ENCODE results near the gene LGALS7. TPM values are rescaled to one million over a fixed set of nuclear protein-coding genes. Genes with fewer than 3 reads are reported as not detected.
A peak's percentile ranks its signal among the peaks of the same experiment; 100 is the strongest.

LGALS7 gene
- total RNA-seq, 1 experiment from 2014 or later = not detected

GRCh38 chr19:38721979-38722773 lies 51.1 kb downstream of the LGALS7 start:
- Histone ChIP-seq H3K4me1 (ENCODE audit: control insufficient read depth, insufficient read depth, low read length) (peaks cover 90% of the 10 kb centered on the region), H3K36me3 (ENCODE audit: control insufficient read depth, insufficient read depth, low read length) (peaks cover 81% of the 10 kb centered on the region), H3K9me3 (ENCODE audit: control insufficient read depth, insufficient read depth, low read depth, low read length) (no peaks in the 10 kb centered on the region), H3K4me3 (ENCODE audit: low read depth in 2 of 2, low read length in 2 of 2) (no peak overlapping the region), H3K27ac (ENCODE audit: low read length) (peak overlapping the region; percentile 74), H3K27me3 (ENCODE audit: control insufficient read depth, insufficient read depth, low read length) (no peaks in the 10 kb centered on the region)
- TF ChIP-seq POLR2AphosphoS5 (IDR thresholded peaks at IDR 0.05; ENCODE audit: low read depth, low read length) = no peak
- no peak for TF ChIP-seq REST (IDR thresholded peaks at IDR 0.05; ENCODE audit: insufficient read depth in 1 of 2, low read depth in 2 of 2, low read length in 1 of 2)
- TF ChIP-seq TCF7L2 (IDR thresholded peaks at IDR 0.05; ENCODE audit: low read depth, low read length) = no peak
- no peak for TF ChIP-seq CTCF (IDR thresholded peaks at IDR 0.05)
- no peak for TF ChIP-seq SIN3A (IDR thresholded peaks at IDR 0.05; ENCODE audit: borderline replicate concordance, insufficient read depth, low read depth, low read length)
- ATAC-seq (peak; percentile 5; the same call in 1 of the 2 replicates), DNase-seq (ENCODE audit: low read depth, low spot score) (no peak)
- in situ Hi-C loops (cut with HindIII; ENCODE audit: low pct_unique_long_range_greater_than_20kb, low sequenced_read_pairs) (no loop called here), intact Hi-C loops (cut with micrococcal nuclease; ENCODE audit: unreplicated experiment) (no loop called here)
- CTCF ChIA-PET = interaction anchor here (0.6 to 1.4 kb wide), 2 partner anchors 10 to 85 kb away, joined by 3 to 4 read pairs; no protein-coding TSS in a partner anchor
- POLR2A ChIA-PET = interaction anchor here (0.5 to 1.2 kb wide), 4 partner anchors 11 to 1288 kb away, joined by 3 to 7 read pairs (median 4); no protein-coding TSS in a partner anchor
- no TSS peak for BruUV-seq (replicated peaks)

- TF ChIP-seq CTCF (IDR thresholded peaks at IDR 0.05) = no peak
- no peak for TF ChIP-seq SIN3A (IDR thresholded peaks at IDR 0.05; ENCODE audit: borderline replicate concordance, insufficient read depth, low read depth, low read length)
- no peak for TF ChIP-seq REST (IDR thresholded peaks at IDR 0.05; ENCODE audit: insufficient read depth in 1 of 2, low read depth in 2 of 2, low read length in 1 of 2)
- peak; percentile 58; the same call in 1 of the 2 replicates for TF ChIP-seq POLR2AphosphoS5 (IDR thresholded peaks at IDR 0.05; ENCODE audit: low read depth, low read length)
- peak; percentile 54 for TF ChIP-seq TCF7L2 (IDR thresholded peaks at IDR 0.05; ENCODE audit: low read depth, low read length)
- H3K36me3 ChIP-seq (ENCODE audit: control insufficient read depth, insufficient read depth, low read length) = peaks cover 81% of the 10 kb centered on the region
- ATAC-seq (no peak), DNase-seq (ENCODE audit: low read depth, low spot score) (no peak)
- H3K9me3 ChIP-seq (ENCODE audit: control insufficient read depth, insufficient read depth, low read depth, low read length) = no peaks in the 10 kb centered on the region
- no peaks in the 10 kb centered on the region for H3K27me3 ChIP-seq (ENCODE audit: control insufficient read depth, insufficient read depth, low read length)
- no peak overlapping the region for H3K4me3 ChIP-seq (ENCODE audit: low read depth in 2 of 2, low read length in 2 of 2)
- intact Hi-C loops (cut with micrococcal nuclease; ENCODE audit: unreplicated experiment) (no loop called here), in situ Hi-C loops (cut with HindIII; ENCODE audit: low pct_unique_long_range_greater_than_20kb, low sequenced_read_pairs) (no loop called here)
- no TSS peak for BruUV-seq (replicated peaks)
- CTCF ChIA-PET = interaction anchor here (1.1 kb wide), 1 partner anchor 152 kb away, joined by 4 read pairs; no protein-coding TSS in a partner anchor
- peak overlapping the region; percentile 74 for H3K27ac ChIP-seq (ENCODE audit: low read length)
- POLR2A ChIA-PET = interaction anchor here (0.5 kb wide), 1 partner anchor 374 kb away, joined by 7 read pairs; no protein-coding TSS in a partner anchor
- H3K4me1 ChIP-seq (ENCODE audit: control insufficient read depth, insufficient read depth, low read length) = peaks cover 83% of the 10 kb centered on the region
Observed at GRCh38 chr19:38721496-38721895, 51.8 kb downstream of the LGALS7 start.
